IMR-90 (cell line): ENCODE results near the gene CDK13. TPM values are rescaled to one million over a fixed set of nuclear protein-coding genes. Genes with fewer than 3 reads are reported as not detected.

ENCODE experiments used
- ATAC-seq: fragments of 200-7000 bp; cut with Tn5 transposase; 2 replicates; pipeline ENCODE4 v1.9.1; 2020; ENCODE audit warnings: low read depth, mild to moderate bottlenecking, moderate library complexity
- BruUV-seq: library from RNA; stranded (reverse); fragments of 400-500 nt; replicated peaks from 2 replicates; lab custom pipeline; 2021; lab: Mats Ljungman, UMichigan
- CTCF ChIA-PET: fragments of 300-600 bp; formaldehyde crosslinking; extraction: SDS; loops from one replicate; lab custom pipeline; 2021; ENCODE audit warnings: antibody characterized with exemption; lab: Yijun Ruan, JAX
- POLR2A ChIA-PET: fragments of 300-600 bp; sonication (Branson Sonifier 250); formaldehyde crosslinking; loops from one replicate; lab custom pipeline; 2022; ENCODE audit warnings: antibody characterized with exemption; ENCODE audit not compliant: unreplicated experiment; lab: Charles Lee
- DNase-seq: peaks from one replicate; pipeline ENCODE4 v3.0.0; 2013
- H2AFZ ChIP-seq: replicated peaks from 2 replicates; pipeline ENCODE3; 2013; ENCODE audit warnings: low read length, mild to moderate bottlenecking; ENCODE audit not compliant: poor library complexity
- H2AK5ac ChIP-seq: 2 replicates; pipeline ENCODE4 v1.6.1; 2013; ENCODE audit warnings: low read depth, low read length, inconsistent platforms
- H2AK9ac ChIP-seq: replicated peaks from 2 replicates; pipeline ENCODE3; 2013; ENCODE audit warnings: mild to moderate bottlenecking, low read depth, low read length, moderate library complexity; ENCODE audit not compliant: poor library complexity
- H2BK120ac ChIP-seq: 2 replicates; pipeline ENCODE4 v1.6.1; 2013; ENCODE audit warnings: low read depth, low read length, inconsistent platforms
- H2BK15ac ChIP-seq: 3 replicates; pipeline ENCODE4 v1.6.1; 2013; ENCODE audit warnings: low read depth, low read length, inconsistent platforms
- H2BK20ac ChIP-seq: 2 replicates; pipeline ENCODE4 v1.6.1; 2013; ENCODE audit warnings: low read depth, mild to moderate bottlenecking, inconsistent platforms, low read length, moderate library complexity
- H2BK5ac ChIP-seq: 2 replicates; pipeline ENCODE4 v1.6.1; 2013; ENCODE audit warnings: mild to moderate bottlenecking, low read depth, low read length, inconsistent platforms; ENCODE audit not compliant: poor library complexity, severe bottlenecking
- H3K14ac ChIP-seq: replicated peaks from 2 replicates; pipeline ENCODE4 v1.6.1; 2013; ENCODE audit warnings: low read depth, low read length, inconsistent platforms
- H3K18ac ChIP-seq: 2 replicates; pipeline ENCODE4 v1.6.1; 2013; ENCODE audit warnings: low read depth, low read length, control low read depth
- H3K23ac ChIP-seq: 2 replicates; pipeline ENCODE4 v1.6.1; 2013; ENCODE audit warnings: low read depth, low read length, inconsistent platforms
- H3K27ac ChIP-seq: 2 replicates; pipeline ENCODE4 v1.5.1; 2013; ENCODE audit warnings: mild to moderate bottlenecking, control low read depth, low read length; ENCODE audit not compliant: insufficient read depth
- H3K27me3 ChIP-seq: 2 replicates; pipeline ENCODE4 v1.6.1; 2013; ENCODE audit warnings: low read length; ENCODE audit not compliant: control insufficient read depth, insufficient read depth
- H3K36me3 ChIP-seq: 2 replicates; pipeline ENCODE4 v1.6.1; 2013; ENCODE audit warnings: low read length, mixed read lengths; ENCODE audit not compliant: control insufficient read depth, insufficient read depth
- H3K4ac ChIP-seq: 2 replicates; pipeline ENCODE4 v1.6.1; 2013; ENCODE audit warnings: low read depth, low read length, inconsistent platforms
- H3K4me1 ChIP-seq: 2 replicates; pipeline ENCODE4 v1.6.1; 2013; ENCODE audit warnings: low read length, mixed read lengths; ENCODE audit not compliant: control insufficient read depth, insufficient read depth
- H3K4me2 ChIP-seq: 2 replicates; pipeline ENCODE4 v1.6.1; 2013; ENCODE audit warnings: low read depth, mild to moderate bottlenecking, control low read depth, low read length, moderate library complexity
- H3K4me3 ChIP-seq: 2 replicates; pipeline ENCODE4 v1.5.1; 2013; ENCODE audit warnings: low read depth, mild to moderate bottlenecking, control low read depth, low read length, moderate library complexity; ENCODE audit not compliant: insufficient read depth
- H3K56ac ChIP-seq: 2 replicates; pipeline ENCODE4 v1.6.1; 2013; ENCODE audit warnings: low read length, inconsistent platforms; ENCODE audit not compliant: insufficient read depth; ENCODE audit errors: extremely low read depth
- H3K79me1 ChIP-seq, 2 experiments: 2 replicates each; pipeline ENCODE4 v1.6.1; 2013; ENCODE audit warnings: low read length in 2 of 2, inconsistent platforms in 1 of 2, low read depth in 1 of 2
- H3K9ac ChIP-seq: 2 replicates; pipeline ENCODE4 v1.6.1; 2013; ENCODE audit warnings: low read depth, low read length, control low read depth
- H3K9me1 ChIP-seq: 2 replicates; pipeline ENCODE4 v1.6.1; 2013; ENCODE audit warnings: low read length, inconsistent platforms; ENCODE audit not compliant: insufficient read depth
- H3K9me3 ChIP-seq: 2 replicates; pipeline ENCODE4 v1.6.1; 2013; ENCODE audit warnings: low read length; ENCODE audit not compliant: control insufficient read depth, insufficient read depth
- H4K20me1 ChIP-seq: 2 replicates; pipeline ENCODE4 v1.6.1; 2013; ENCODE audit warnings: low read length, inconsistent platforms; ENCODE audit not compliant: insufficient read depth
- H4K5ac ChIP-seq: 2 replicates; pipeline ENCODE4 v1.6.1; 2013; ENCODE audit warnings: mild to moderate bottlenecking, low read depth, low read length, control low read depth
- H4K8ac ChIP-seq, 2 experiments: 2 replicates each; pipeline ENCODE4 v1.6.1; 2013; ENCODE audit warnings: low read depth in 2 of 2, low read length in 2 of 2, control low read depth in 1 of 2, inconsistent platforms in 1 of 2
- H4K91ac ChIP-seq: 2 replicates; pipeline ENCODE4 v1.6.1; 2013; ENCODE audit warnings: low read depth, low read length, inconsistent platforms; ENCODE audit not compliant: insufficient read depth
- BHLHE40 ChIP-seq: fragments of 150-350 bp; IDR thresholded peaks from 2 replicates; pipeline ENCODE4 v1.6.1; 2016; ENCODE audit warnings: mild to moderate bottlenecking, low read depth, low read length
- ELK1 ChIP-seq: fragments of 150-350 bp; IDR thresholded peaks from 2 replicates; pipeline ENCODE4 v1.6.1; 2016; ENCODE audit warnings: low read depth, mild to moderate bottlenecking, low read length, moderate library complexity, borderline replicate concordance
- RFX5 ChIP-seq: IDR thresholded peaks from 2 replicates; pipeline ENCODE4 v1.8.0; 2012; ENCODE audit warnings: low read depth, mild to moderate bottlenecking, low read length, moderate library complexity
- SMC3 ChIP-seq: fragments of 150-350 bp; IDR thresholded peaks from 2 replicates; pipeline ENCODE4 v1.6.1; 2016; ENCODE audit warnings: low read depth, mild to moderate bottlenecking, antibody characterized with exemption, low read length, moderate library complexity
- WGBS, 2 experiments: methylation state at CpG; one replicate each; pipeline versions ENCODE4 v1.1.5 to v1.1.7; 2013; ENCODE audit warnings: missing lambda C conversion rate in 2 of 2; ENCODE audit not compliant: insufficient read length in 1 of 2; ENCODE audit errors: extremely low coverage in 2 of 2; 5-methylcytosine and 5-hydroxymethylcytosine counted together
- dilution Hi-C: fragments of 300-500 bp; cut with HindIII; formaldehyde crosslinking; loops from one replicate; pipeline ENCODE4 v1.14.3; 2018; ENCODE audit warnings: low sequenced_read_pairs; ENCODE audit not compliant: unreplicated experiment
- in situ Hi-C: fragments of 300-500 bp; cut with MboI; formaldehyde crosslinking; loops from 3 replicates; pipeline ENCODE4 v1.14.3; 2019; ENCODE audit warnings: low sequenced_read_pairs, inconsistent platforms, mixed read lengths
- intact Hi-C: fragments of 100-400 bp; cut with micrococcal nuclease; formaldehyde crosslinking; loops from 2 replicates; pipeline ENCODE4 v1.10.0; 2022
- polyA plus RNA-seq, 3 experiments: library from polyadenylated mRNA; depleted of rRNA; stranded (reverse); fragments of >200 nt; gene quantifications; 2 replicates each; pipeline ENCODE4 v1.2.3, GENCODE V29; 2012; ENCODE audit warnings: low replicate concordance in 1 of 3
- total RNA-seq: library from RNA; depleted of rRNA; stranded (reverse); fragments of >200 nt; gene quantifications from 2 replicates; pipeline ENCODE4 v1.2.3, GENCODE V29; 2012

CDK13 gene
- total and polyA plus RNA-seq, 2 of the 4 experiments (the other 2 are of a cell fraction) = 20.1 to 50.4 TPM

- no peak for DNase-seq
- Histone ChIP-seq H3K36me3 (peaks cover 20% of the 10 kb centered on the region), H3K4me2 (no peak overlapping the region), H4K8ac (no peak overlapping the region), H2AK9ac (no peak overlapping the region), H3K27ac (no peak overlapping the region), H2AFZ (no peak overlapping the region), H3K4me1 (no peaks in the 10 kb centered on the region), H3K23ac (no peak overlapping the region), H3K4me3 (no peak overlapping the region), H4K20me1 (no peaks in the 10 kb centered on the region), H2AK5ac (no peak overlapping the region), H4K91ac (no peak overlapping the region), H2BK5ac (no peak overlapping the region), H3K27me3 (no peaks in the 10 kb centered on the region), H3K4ac (no peak overlapping the region), H3K9me3 (no peaks in the 10 kb centered on the region), H3K56ac (no peak overlapping the region), H3K9ac (no peak overlapping the region), H3K9me1 (no peaks in the 10 kb centered on the region), H2BK120ac (no peak overlapping the region), H4K5ac (no peak overlapping the region), H3K18ac (no peak overlapping the region), H3K14ac (no peak overlapping the region), H2BK20ac (no peak overlapping the region), H3K79me1 (peaks cover 10 to 14% of the 10 kb centered on the region in 2 experiments; a peak in 3 of 4 replicates), H2BK15ac (no peak overlapping the region)
- ATAC-seq = no peak
- no TSS peak for BruUV-seq
- intact Hi-C loops (no loop called here), dilution Hi-C loops (no loop called here), in situ Hi-C loops (no loop called here)
- no CpG with 5 or more reads among the region's 1 CpG for WGBS, 2 experiments
- TF ChIP-seq ELK1 (no peak), BHLHE40 (no peak), RFX5 (no peak), SMC3 (no peak)
- ChIA-PET CTCF (no interaction called here), POLR2A (no interaction called here)
Measured at GRCh38 chr7:40095695-40096327, 145.8 kb downstream of the CDK13 start.
